Lung (tissue), 12 donors: ENCODE results near the gene UNC13B. TPM values are rescaled to one million over a fixed set of nuclear protein-coding genes. Genes with fewer than 3 reads are reported as not detected.

Experiments used
- ATAC-seq: fragments of 200-7000 bp; cut with Tn5 transposase; one replicate; pipeline ENCODE4 v1.9.1; 2020; ENCODE audit warnings: moderate number of reproducible peaks; ENCODE audit not compliant: insufficient read depth, low FRiP score
- DNase-seq, 3 donors: peaks; one replicate each; pipeline ENCODE4 v3.0.0-alpha.2; 2013 to 2017
- H3K27ac ChIP-seq, 2 donors: one replicate each; pipeline ENCODE4 v1.5.1; 2013; ENCODE audit warnings: mild to moderate bottlenecking in 2 of 2, moderate library complexity in 2 of 2, control low read depth in 1 of 2, inconsistent platforms in 1 of 2, low read depth in 1 of 2, low read length in 1 of 2
- H3K27me3 ChIP-seq, 3 donors: one replicate each; pipeline ENCODE4 v1.5.1; 2013; ENCODE audit warnings: low read length in 2 of 3; ENCODE audit not compliant: control insufficient read depth in 3 of 3, insufficient read depth in 3 of 3
- H3K36me3 ChIP-seq, 4 donors: one replicate each; pipeline ENCODE4 v1.5.1; 2013; ENCODE audit warnings: low read length in 4 of 4, mild to moderate bottlenecking in 1 of 4, moderate library complexity in 1 of 4; ENCODE audit not compliant: control insufficient read depth in 4 of 4, insufficient read depth in 4 of 4
- H3K4me1 ChIP-seq, 5 donors: one replicate each; pipeline ENCODE4 v1.5.1; 2013; ENCODE audit warnings: low read length in 5 of 5, mild to moderate bottlenecking in 2 of 5, moderate library complexity in 1 of 5; ENCODE audit not compliant: control insufficient read depth in 5 of 5, insufficient read depth in 5 of 5
- H3K4me3 ChIP-seq: one replicate; pipeline ENCODE4 v1.5.1; 2013; ENCODE audit warnings: mild to moderate bottlenecking, control low read depth, moderate library complexity
- H3K9ac ChIP-seq, 2 donors: one replicate each; pipeline ENCODE4 v1.5.1; 2013; ENCODE audit warnings: low read length in 2 of 2, control low read depth in 1 of 2; ENCODE audit not compliant: insufficient read depth in 1 of 2
- H3K9me3 ChIP-seq, 4 donors: one replicate each; pipeline ENCODE4 v1.5.1; 2013; ENCODE audit warnings: low read length in 3 of 4, mild to moderate bottlenecking in 1 of 4, moderate library complexity in 1 of 4; ENCODE audit not compliant: control insufficient read depth in 4 of 4, insufficient read depth in 3 of 4
- CTCF ChIP-seq: IDR thresholded peaks from 2 replicates; pipeline ENCODE4 v1.5.1; 2012; ENCODE audit warnings: mild to moderate bottlenecking; ENCODE audit errors: control extremely low read depth, extremely low read depth
- WGBS, 2 donors: extraction: QIAGEN DNeasy Blood & Tissue Kit; methylation state at CpG; one replicate each; pipeline ENCODE4 v1.1.7; 2013; 5-methylcytosine and 5-hydroxymethylcytosine counted together
- polyA plus RNA-seq, 2 donors: library from polyadenylated mRNA; stranded (reverse); fragments of 200-250 nt; gene quantifications; one replicate each; pipeline ENCODE4 v1.2.1, GENCODE V29; 2013
- total RNA-seq, 2 donors: library from RNA; depleted of rRNA in 1 of 2; stranded (reverse); fragments of >200 nt in 1 of 2; gene quantifications; one replicate each; pipeline ENCODE4 v1.2.1, GENCODE V29; 2014 to 2021
- donor health status: control.
- donor health status: control.
- donor health status: Bipolar disorder and iron deficiency.
- donor health status: healthy.
- donor health status: DM: yes; HTN: yes; CAD: no.

UNC13B gene
- total and polyA plus RNA-seq, 4 donors = 25.8 to 102 (median 64.4) TPM

- Histone ChIP-seq H3K4me1 (peaks cover 0 to 20% (median 3%) of the 10 kb centered on the region in 5 donors), H3K27me3 (no peaks in the 10 kb centered on the region), H3K36me3 (no peaks in the 10 kb centered on the region), H3K9ac (no peak overlapping the region), H3K27ac (no peak overlapping the region), H3K9me3 (no peaks in the 10 kb centered on the region), H3K4me3 (no peak overlapping the region)
- no peak for ATAC-seq
- 89 to 95% methylated on average over 2 of the region's 2 CpGs for WGBS, 2 donors
- no peak for DNase-seq
- TF ChIP-seq CTCF = no peak
Observed at GRCh38 chr9:35272989-35273388, 111.2 kb downstream of the UNC13B start.

GRCh38 chr9:35273591-35273990 is 111.8 kb downstream of the UNC13B start:
- ATAC-seq (no peak), DNase-seq (no peak)
- H3K4me1 ChIP-seq = peaks cover 0 to 24% (median 3%) of the 10 kb centered on the region in 5 donors
- H3K9me3 ChIP-seq = no peaks in the 10 kb centered on the region
- H3K36me3 ChIP-seq = no peaks in the 10 kb centered on the region
- no peak overlapping the region for H3K4me3 ChIP-seq
- no peaks in the 10 kb centered on the region for H3K27me3 ChIP-seq
- no peak overlapping the region for H3K9ac ChIP-seq
- H3K27ac ChIP-seq = no peak overlapping the region
- TF ChIP-seq CTCF = no peak
- WGBS, 2 donors = 87 to 95% methylated on average over 5 of the region's 5 CpGs

GRCh38 chr9:35274993-35275392 is 113.2 kb downstream of the UNC13B start:
- H3K27me3 ChIP-seq = no peaks in the 10 kb centered on the region
- H3K36me3 ChIP-seq = no peaks in the 10 kb centered on the region
- H3K27ac ChIP-seq = no peak overlapping the region
- H3K9ac ChIP-seq = no peak overlapping the region
- ATAC-seq (no peak), DNase-seq (no peak)
- no peaks in the 10 kb centered on the region for H3K9me3 ChIP-seq
- no peak overlapping the region for H3K4me3 ChIP-seq
- 82 to 86% methylated on average over 2 of the region's 2 CpGs for WGBS, 2 donors
- no peak for TF ChIP-seq CTCF
- peaks cover 0 to 15% (median 0%) of the 10 kb centered on the region in 5 donors for H3K4me1 ChIP-seq

GRCh38 chr9:35277171-35277520 is 115.3 kb downstream of the UNC13B start:
- no peak for ATAC-seq
- H3K4me1 ChIP-seq = peaks cover 0 to 16% (median 0%) of the 10 kb centered on the region in 5 donors
- no peak overlapping the region for H3K9ac ChIP-seq
- no peaks in the 10 kb centered on the region for H3K27me3 ChIP-seq
- no peak overlapping the region for H3K27ac ChIP-seq
- no peak for TF ChIP-seq CTCF
- H3K36me3 ChIP-seq = no peaks in the 10 kb centered on the region
- no peak overlapping the region for H3K4me3 ChIP-seq
- no peak for DNase-seq
- no peaks in the 10 kb centered on the region for H3K9me3 ChIP-seq
- WGBS, 2 donors = 50 to 68% methylated on average over 1 of the region's 1 CpG
